SK-N-SH treated with all-trans-retinoic acid at 6 μM for 48 hours (cell line): Measurements from ENCODE around the gene ZNF559.

Experiments used
- ATAC-seq: fragments of 200-7000 bp; cut with Tn5 transposase; 3 replicates; pipeline ENCODE4 v1.9.1; 2020; ENCODE audit warnings: mild to moderate bottlenecking, moderate library complexity
- BACH2 ChIP-seq: fragments of 250-450 bp; sonication (Bioruptor Pico); IDR thresholded peaks from 2 replicates; pipeline ENCODE4 v1.9.0; 2021; ENCODE audit warnings: mild to moderate bottlenecking, borderline replicate concordance
- CREB5 ChIP-seq: fragments of 250-450 bp; sonication (Bioruptor Pico); IDR thresholded peaks from 2 replicates; pipeline ENCODE4 v1.5.1; 2020; ENCODE audit warnings: low read depth, mild to moderate bottlenecking, moderate library complexity
- CSDC2 ChIP-seq: fragments of 250-450 bp; sonication (Bioruptor Pico); IDR thresholded peaks from 2 replicates; pipeline ENCODE4 v1.5.0; 2020; ENCODE audit warnings: mild to moderate bottlenecking, moderate library complexity
- CSRNP3 ChIP-seq: fragments of 250-450 bp; sonication (Bioruptor Pico); IDR thresholded peaks from 2 replicates; pipeline ENCODE4 v1.5.1; 2021; ENCODE audit warnings: mild to moderate bottlenecking, moderate library complexity
- GLIS3 ChIP-seq: fragments of 250-450 bp; sonication (Bioruptor Pico); IDR thresholded peaks from 2 replicates; pipeline ENCODE4 v1.5.0; 2020; ENCODE audit warnings: mild to moderate bottlenecking, moderate library complexity
- ISL1 ChIP-seq: fragments of 250-450 bp; sonication (Bioruptor Pico); IDR thresholded peaks from 2 replicates; pipeline ENCODE4 v2.1.2; 2022; ENCODE audit warnings: mild to moderate bottlenecking, moderate library complexity
- OSR1 ChIP-seq: fragments of 250-450 bp; sonication (Bioruptor Pico); IDR thresholded peaks from 2 replicates; pipeline ENCODE4 v1.8.0; 2022; ENCODE audit warnings: moderate library complexity, mild to moderate bottlenecking, inconsistent platforms
- PATZ1 ChIP-seq: fragments of 250-450 bp; sonication (Bioruptor Pico); IDR thresholded peaks from 2 replicates; pipeline ENCODE4 v1.8.0; 2020; ENCODE audit warnings: mild to moderate bottlenecking, moderate library complexity, borderline replicate concordance
- POU6F1 ChIP-seq: fragments of 250-450 bp; sonication (Bioruptor Pico); IDR thresholded peaks from 2 replicates; pipeline ENCODE4 v1.8.0; 2021; ENCODE audit warnings: low read depth, mild to moderate bottlenecking, moderate library complexity, borderline replicate concordance
- PPARA ChIP-seq: fragments of 250-450 bp; sonication (Bioruptor Pico); IDR thresholded peaks from 2 replicates; pipeline ENCODE4 v1.5.0; 2020; ENCODE audit warnings: mild to moderate bottlenecking, borderline replicate concordance
- RARB ChIP-seq: fragments of 250-450 bp; sonication (Bioruptor Pico); IDR thresholded peaks from 2 replicates; pipeline ENCODE4 v1.8.0; 2021; ENCODE audit warnings: mild to moderate bottlenecking, moderate library complexity
- TOX ChIP-seq: fragments of 250-450 bp; sonication (Bioruptor Pico); IDR thresholded peaks from 2 replicates; pipeline ENCODE4 v1.8.0; 2021; ENCODE audit warnings: mild to moderate bottlenecking, moderate library complexity, borderline replicate concordance
- TSHZ2 ChIP-seq: fragments of 250-450 bp; sonication (Bioruptor Pico); IDR thresholded peaks from 2 replicates; pipeline ENCODE4 v1.5.0; 2020; ENCODE audit warnings: mild to moderate bottlenecking, moderate library complexity
- ZC3H10 ChIP-seq: fragments of 250-450 bp; sonication (Bioruptor Pico); IDR thresholded peaks from 2 replicates; pipeline ENCODE4 v1.5.1; 2021; ENCODE audit warnings: mild to moderate bottlenecking, moderate library complexity
- ZFP3 ChIP-seq: fragments of 250-450 bp; sonication (Bioruptor Pico); IDR thresholded peaks from 2 replicates; pipeline ENCODE4 v1.5.0; 2020; ENCODE audit warnings: mild to moderate bottlenecking, moderate library complexity
- ZFP30 ChIP-seq: fragments of 450-650 bp; formaldehyde crosslinking; IDR thresholded peaks from 2 replicates; pipeline ENCODE4 v1.5.0; 2022; ENCODE audit warnings: mild to moderate bottlenecking, moderate library complexity
- ZNF565 ChIP-seq: fragments of 450-650 bp; formaldehyde crosslinking; conservative IDR thresholded peaks from 2 replicates; pipeline ENCODE4 v1.5.0; 2020; ENCODE audit warnings: low read depth, mild to moderate bottlenecking, moderate library complexity
- ZNF70 ChIP-seq: fragments of 450-650 bp; formaldehyde crosslinking; IDR thresholded peaks from 2 replicates; pipeline ENCODE4 v1.5.0; 2020; ENCODE audit warnings: mild to moderate bottlenecking, moderate library complexity
- ZNF8 ChIP-seq: fragments of 450-650 bp; formaldehyde crosslinking; IDR thresholded peaks from 2 replicates; pipeline ENCODE4 v1.5.0; 2020; ENCODE audit warnings: mild to moderate bottlenecking, moderate library complexity

Gene ZNF559

GRCh38 chr19:9296336-9296735, 27.6 kb upstream of the ZNF559 start:
- no peak for TF ChIP-seq ZNF8 (CRISPR knock-in tag)
- TF ChIP-seq ZNF565 (CRISPR knock-in tag) = no peak
- TF ChIP-seq ZNF70 = no peak
- no peak for TF ChIP-seq CSDC2 (CRISPR knock-in tag)
- TF ChIP-seq RARB (CRISPR knock-in tag) = no peak
- no peak for TF ChIP-seq ZFP3 (CRISPR knock-in tag)
- no peak for TF ChIP-seq TSHZ2 (CRISPR knock-in tag)
- TF ChIP-seq TOX (CRISPR knock-in tag) = no peak
- no peak for TF ChIP-seq ZFP30 (CRISPR knock-in tag)
- no peak for TF ChIP-seq OSR1 (CRISPR knock-in tag)
- no peak for TF ChIP-seq PPARA
- no peak for TF ChIP-seq POU6F1 (CRISPR knock-in tag)
- no peak for ATAC-seq

GRCh38 chr19:9306443-9306842, 17.5 kb upstream of the ZNF559 start:
- no peak for ATAC-seq
- TF ChIP-seq POU6F1 (CRISPR knock-in tag) (no peak), ZNF565 (CRISPR knock-in tag) (no peak), ZNF70 (no peak), ZFP3 (CRISPR knock-in tag) (no peak), CSRNP3 (no peak), PATZ1 (CRISPR knock-in tag) (no peak), CREB5 (CRISPR knock-in tag) (no peak), ZC3H10 (CRISPR knock-in tag) (no peak), BACH2 (CRISPR knock-in tag) (no peak), RARB (CRISPR knock-in tag) (no peak), ISL1 (CRISPR knock-in tag) (no peak), TOX (CRISPR knock-in tag) (no peak)

- TF ChIP-seq CSDC2 (CRISPR knock-in tag) = no peak
- TF ChIP-seq GLIS3 = no peak
- TF ChIP-seq TSHZ2 (CRISPR knock-in tag) = no peak
- TF ChIP-seq ZFP3 (CRISPR knock-in tag) = no peak
- no peak for TF ChIP-seq ZC3H10 (CRISPR knock-in tag)
- TF ChIP-seq, all 23 proteins: peak for 0
- ATAC-seq = no peak
Measured at GRCh38 chr19:9308091-9308770, 15.7 kb upstream of the ZNF559 start.
